ENCODE measurements around the gene SLC2A9. TPM values are rescaled to one million over a fixed set of nuclear protein-coding genes. Genes with fewer than 3 reads are reported as not detected.

Gene SLC2A9
- total RNA-seq, 2 experiments from 2014 or later: not detected

GRCh38 chr4:10025230-10025806, 4.0 kb upstream of the SLC2A9 start:
- POLR2A ChIA-PET: interaction anchor here (1.0 kb wide), 1 partner anchor 10 kb away, joined by 3 read pairs; no protein-coding TSS in a partner anchor
- no peaks in the 10 kb centered on the region for H4K20me1 ChIP-seq (ENCODE audit: insufficient read depth, low read length)
- H3K36me3 ChIP-seq (ENCODE audit: insufficient read depth, low read length): no peaks in the 10 kb centered on the region
- no peak overlapping the region for H2AFZ ChIP-seq (ENCODE audit: low read length)
- TF ChIP-seq EZH2phosphoT487 (IDR thresholded peaks at IDR 0.05; ENCODE audit: borderline replicate concordance, low read depth, low read length) (no peak), CTCF (conservative IDR thresholded peaks at IDR 0.05; ENCODE audit: low read length) (no peak)
- no peak overlapping the region for H3K4me2 ChIP-seq (ENCODE audit: low read length)
- CTCF ChIA-PET (ENCODE audit: unreplicated experiment): interaction anchor here (0.5 kb wide), 1 partner anchor 20 kb away, joined by 3 read pairs; no protein-coding TSS in a partner anchor
- intact Hi-C loops (cut with micrococcal nuclease; ENCODE audit: unreplicated experiment): no loop called here
- BruUV-seq (replicated peaks): no TSS peak
- DNase-seq (ENCODE audit: low spot score): no peak
- no peaks in the 10 kb centered on the region for H3K4me1 ChIP-seq (ENCODE audit: insufficient read depth, low read length, poor library complexity, severe bottlenecking)
- H3K27ac ChIP-seq (ENCODE audit: low read depth, low read length, poor library complexity, severe bottlenecking): no peak overlapping the region
- H3K9me3 ChIP-seq (ENCODE audit: low read length): no peaks in the 10 kb centered on the region
- no peaks in the 10 kb centered on the region for H3K9me2 ChIP-seq (ENCODE audit: insufficient read depth, low read length)
- H3K4me3 ChIP-seq (ENCODE audit: low read depth, low read length, poor library complexity, severe bottlenecking): no peak overlapping the region
- no peaks in the 10 kb centered on the region for H3K79me2 ChIP-seq (ENCODE audit: insufficient read depth, low read depth, low read length)

GRCh38 chr4:10024303-10024702, 3.0 kb upstream of the SLC2A9 start:
- CTCF ChIA-PET (ENCODE audit: unreplicated experiment): interaction anchor here (0.6 kb wide), 1 partner anchor 16 kb away, joined by 3 read pairs; no protein-coding TSS in a partner anchor
- POLR2A ChIA-PET: no interaction called here
- BruUV-seq (replicated peaks): no TSS peak
- no peaks in the 10 kb centered on the region for H3K36me3 ChIP-seq (ENCODE audit: insufficient read depth, low read length)
- no peaks in the 10 kb centered on the region for H3K79me2 ChIP-seq (ENCODE audit: insufficient read depth, low read depth, low read length)
- H3K4me1 ChIP-seq (ENCODE audit: insufficient read depth, low read length, poor library complexity, severe bottlenecking): no peaks in the 10 kb centered on the region
- H3K9me3 ChIP-seq (ENCODE audit: low read length): no peaks in the 10 kb centered on the region
- no peaks in the 10 kb centered on the region for H3K9me2 ChIP-seq (ENCODE audit: insufficient read depth, low read length)
- H3K4me2 ChIP-seq (ENCODE audit: low read length): no peak overlapping the region
- TF ChIP-seq CTCF (conservative IDR thresholded peaks at IDR 0.05; ENCODE audit: low read length) (no peak), EZH2phosphoT487 (IDR thresholded peaks at IDR 0.05; ENCODE audit: borderline replicate concordance, low read depth, low read length) (no peak)
- intact Hi-C loops (cut with micrococcal nuclease; ENCODE audit: unreplicated experiment): no loop called here
- H3K4me3 ChIP-seq (ENCODE audit: low read depth, low read length, poor library complexity, severe bottlenecking): no peak overlapping the region
- no peak for DNase-seq (ENCODE audit: low spot score)
- no peak overlapping the region for H2AFZ ChIP-seq (ENCODE audit: low read length)
- H3K27ac ChIP-seq (ENCODE audit: low read depth, low read length, poor library complexity, severe bottlenecking): no peak overlapping the region
- H4K20me1 ChIP-seq (ENCODE audit: insufficient read depth, low read length): no peaks in the 10 kb centered on the region

GRCh38 chr4:10023806-10024205, 2.5 kb upstream of the SLC2A9 start:
- Histone ChIP-seq H3K27ac (ENCODE audit: low read depth, low read length, poor library complexity, severe bottlenecking) (no peak overlapping the region), H3K4me2 (ENCODE audit: low read length) (no peak overlapping the region), H3K9me2 (ENCODE audit: insufficient read depth, low read length) (no peaks in the 10 kb centered on the region), H3K4me3 (ENCODE audit: low read depth, low read length, poor library complexity, severe bottlenecking) (no peak overlapping the region), H3K36me3 (ENCODE audit: insufficient read depth, low read length) (peaks cover under 1% of the 10 kb centered on the region; the same call in 1 of the 2 replicates), H4K20me1 (ENCODE audit: insufficient read depth, low read length) (no peaks in the 10 kb centered on the region), H3K4me1 (ENCODE audit: insufficient read depth, low read length, poor library complexity, severe bottlenecking) (no peaks in the 10 kb centered on the region), H3K9me3 (ENCODE audit: low read length) (no peaks in the 10 kb centered on the region), H2AFZ (ENCODE audit: low read length) (no peak overlapping the region), H3K79me2 (ENCODE audit: insufficient read depth, low read depth, low read length) (no peaks in the 10 kb centered on the region)
- no peak for DNase-seq (ENCODE audit: low spot score)
- intact Hi-C loops (cut with micrococcal nuclease; ENCODE audit: unreplicated experiment): no loop called here
- ChIA-PET CTCF (ENCODE audit: unreplicated experiment) (interaction anchor here (0.6 to 0.9 kb wide), 2 partner anchors 10 to 17 kb away, joined by 3 read pairs; no protein-coding TSS in a partner anchor), POLR2A (no interaction called here)
- TF ChIP-seq CTCF (conservative IDR thresholded peaks at IDR 0.05; ENCODE audit: low read length): no peak
- TF ChIP-seq EZH2phosphoT487 (IDR thresholded peaks at IDR 0.05; ENCODE audit: borderline replicate concordance, low read depth, low read length): no peak
- BruUV-seq (replicated peaks): no TSS peak

Data from OCI-LY7 (cell line).